Right atrium auricular region (tissue), 2 donors: ENCODE measurements around the gene DGCR2. TPM values are rescaled to one million over a fixed set of nuclear protein-coding genes. Genes with fewer than 3 reads are reported as not detected.

Experiments
- DNase-seq: peaks from one replicate; pipeline ENCODE4 v3.0.0-alpha.2; 2019; ENCODE audit warnings: low spot score
- H3K27ac ChIP-seq, 2 donors: fragments of 200-600 bp; sonication (generic); 1 replicate in 1 of 2; 2 replicates in 1 of 2; pipeline ENCODE4 v1.5.1; 2016 to 2019
- H3K27me3 ChIP-seq, 2 donors: fragments of 200-600 bp; sonication (generic); one replicate each; pipeline versions ENCODE4 v1.5.1 to v1.6.0; 2017 to 2019
- H3K36me3 ChIP-seq: fragments of 200-600 bp; sonication (generic); one replicate; pipeline ENCODE4 v1.5.1; 2016
- H3K4me1 ChIP-seq, 2 donors: fragments of 200-600 bp; sonication (generic); one replicate each; pipeline versions ENCODE4 v1.5.1 to v1.6.0; 2017 to 2019
- H3K4me3 ChIP-seq, 2 donors: fragments of 200-600 bp; sonication (generic); 1 replicate in 1 of 2; 2 replicates in 1 of 2; pipeline ENCODE4 v1.5.1; 2017 to 2019; ENCODE audit warnings: mild to moderate bottlenecking in 1 of 2, moderate library complexity in 1 of 2
- H3K9me3 ChIP-seq, 2 donors: fragments of 200-600 bp; sonication (generic); one replicate each; pipeline ENCODE4 v1.5.1; 2019
- total RNA-seq, 2 donors: library from RNA; depleted of rRNA; stranded (reverse); fragments of >200 nt; gene quantifications; one replicate each; pipeline ENCODE4 v1.1.0, GENCODE V29; 2016
- TF ChIP-seq, protein P1 (sequence below), 2 donors: fragments of 200-600 bp; sonication (generic); IDR thresholded peaks; one replicate each; pipeline ENCODE4 v1.5.1; 2019; ENCODE audit warnings: antibody characterized with exemption in 2 of 2

Gene DGCR2
- total RNA-seq, 2 donors from 2014 or later = 32.8 to 48.1 TPM

DNA sequence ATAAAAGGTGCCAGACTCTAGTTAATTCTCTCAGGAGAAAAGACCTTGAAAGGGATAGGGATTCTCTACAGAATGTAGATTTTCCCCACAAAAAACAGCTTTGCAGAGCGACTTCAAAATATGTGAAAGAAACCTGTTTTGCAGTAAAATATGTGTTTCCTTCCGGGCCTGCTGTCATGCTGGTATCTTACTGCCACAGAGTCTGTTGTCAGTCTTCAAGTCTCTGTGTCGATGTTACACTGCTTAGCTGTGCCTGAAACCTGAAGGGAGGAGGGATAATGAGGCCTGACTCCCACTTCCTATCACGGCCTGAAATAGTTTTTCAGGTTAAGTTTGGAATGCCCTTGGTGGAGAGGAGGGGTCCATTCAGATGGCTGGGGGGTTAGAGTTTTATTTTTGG is 1.7 kb upstream of the DGCR2 start:
- H3K4me3 ChIP-seq = no peak overlapping the region
- H3K36me3 ChIP-seq = no peaks in the 10 kb centered on the region
- peaks cover 0 to 32% of the 10 kb centered on the region in 2 donors for H3K4me1 ChIP-seq
- DNase-seq = no peak
- TF ChIP-seq, protein P1, sequence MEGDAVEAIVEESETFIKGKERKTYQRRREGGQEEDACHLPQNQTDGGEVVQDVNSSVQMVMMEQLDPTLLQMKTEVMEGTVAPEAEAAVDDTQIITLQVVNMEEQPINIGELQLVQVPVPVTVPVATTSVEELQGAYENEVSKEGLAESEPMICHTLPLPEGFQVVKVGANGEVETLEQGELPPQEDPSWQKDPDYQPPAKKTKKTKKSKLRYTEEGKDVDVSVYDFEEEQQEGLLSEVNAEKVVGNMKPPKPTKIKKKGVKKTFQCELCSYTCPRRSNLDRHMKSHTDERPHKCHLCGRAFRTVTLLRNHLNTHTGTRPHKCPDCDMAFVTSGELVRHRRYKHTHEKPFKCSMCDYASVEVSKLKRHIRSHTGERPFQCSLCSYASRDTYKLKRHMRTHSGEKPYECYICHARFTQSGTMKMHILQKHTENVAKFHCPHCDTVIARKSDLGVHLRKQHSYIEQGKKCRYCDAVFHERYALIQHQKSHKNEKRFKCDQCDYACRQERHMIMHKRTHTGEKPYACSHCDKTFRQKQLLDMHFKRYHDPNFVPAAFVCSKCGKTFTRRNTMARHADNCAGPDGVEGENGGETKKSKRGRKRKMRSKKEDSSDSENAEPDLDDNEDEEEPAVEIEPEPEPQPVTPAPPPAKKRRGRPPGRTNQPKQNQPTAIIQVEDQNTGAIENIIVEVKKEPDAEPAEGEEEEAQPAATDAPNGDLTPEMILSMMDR (IDR thresholded peaks at IDR 0.05) = no peak
- no peak overlapping the region for H3K27ac ChIP-seq
- H3K27me3 ChIP-seq = no peaks in the 10 kb centered on the region
- H3K9me3 ChIP-seq = no peaks in the 10 kb centered on the region

DNA sequence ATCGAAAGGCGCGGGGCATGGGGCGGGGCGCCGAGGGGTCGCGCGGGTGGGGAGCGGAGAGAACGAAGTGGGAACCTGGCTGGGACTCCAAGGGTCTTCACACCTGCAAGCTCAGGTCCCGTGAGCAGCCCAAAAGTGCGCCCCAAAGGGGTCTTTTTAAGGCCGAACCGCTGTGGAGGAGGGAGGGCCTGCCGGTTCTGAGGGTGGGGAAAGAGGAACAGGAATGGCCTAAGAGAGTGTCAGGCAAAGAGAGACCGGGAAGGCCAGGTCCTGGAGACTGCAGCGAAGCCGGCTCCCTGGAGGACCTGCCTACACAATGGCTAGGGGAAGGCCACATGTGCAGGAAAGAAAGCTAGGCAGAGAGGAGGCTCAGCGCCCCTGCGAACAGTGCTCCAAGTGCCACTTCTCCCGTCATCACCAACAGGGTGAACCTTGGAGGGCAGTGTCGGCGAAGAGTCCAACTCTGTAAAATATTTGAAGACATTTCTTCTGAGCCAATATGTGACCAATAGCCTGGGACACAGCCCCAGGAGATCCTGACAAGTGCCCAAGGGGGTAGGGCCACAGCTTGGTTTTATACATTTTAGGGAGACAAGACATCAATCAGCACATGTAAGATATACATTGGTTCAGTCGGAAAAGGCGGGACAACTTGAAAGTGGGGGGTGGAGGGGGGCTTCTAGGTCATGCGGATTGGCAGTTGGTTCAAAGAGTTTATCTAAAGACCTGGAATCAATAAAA is 710 bp upstream of the DGCR2 start:
- no peak for DNase-seq
- H3K4me1 ChIP-seq = peaks cover 0 to 42% of the 10 kb centered on the region in 2 donors
- H3K36me3 ChIP-seq = no peaks in the 10 kb centered on the region
- H3K27ac ChIP-seq = peak overlapping the region; percentile 97
- peak overlapping the region; percentile 92 to 98 for H3K4me3 ChIP-seq
- H3K9me3 ChIP-seq = no peaks in the 10 kb centered on the region
- TF ChIP-seq, protein P1 (IDR thresholded peaks at IDR 0.05) = no peak
- no peaks in the 10 kb centered on the region for H3K27me3 ChIP-seq

DNA sequence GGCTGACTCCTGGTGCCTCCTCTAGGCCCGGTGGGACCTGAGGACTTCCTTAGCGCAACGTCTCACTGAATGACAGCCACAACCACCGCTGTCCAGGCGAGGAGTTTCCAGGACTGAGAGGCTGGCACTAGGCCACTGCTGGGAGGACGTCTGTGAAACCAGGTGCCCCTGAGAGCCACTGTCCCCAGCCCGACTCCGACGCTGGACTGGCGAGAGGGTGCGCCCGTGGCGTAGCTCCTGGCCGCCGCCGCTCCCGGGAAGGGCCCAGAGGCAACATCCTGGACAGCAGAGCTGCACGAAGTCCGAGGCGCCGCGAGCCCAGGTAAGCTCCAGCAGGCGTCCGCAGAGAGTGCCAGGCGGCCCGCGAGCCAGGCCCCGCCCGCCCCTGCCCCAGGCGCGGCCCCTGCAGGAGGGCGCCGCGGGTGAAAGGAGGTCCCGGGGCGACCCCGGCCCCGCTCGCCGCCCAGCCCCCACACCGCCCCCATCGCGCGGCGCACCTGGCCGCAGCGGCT is 525 bp downstream of the DGCR2 start:
- no peaks in the 10 kb centered on the region for H3K9me3 ChIP-seq
- peak overlapping the region; percentile 92 to 98 for H3K4me3 ChIP-seq
- TF ChIP-seq, protein P1 (IDR thresholded peaks at IDR 0.05) = no peak
- H3K36me3 ChIP-seq = no peaks in the 10 kb centered on the region
- H3K27me3 ChIP-seq = no peaks in the 10 kb centered on the region
- H3K27ac ChIP-seq = peak overlapping the region; percentile 97
- peak; percentile 61 for DNase-seq
- H3K4me1 ChIP-seq = peaks cover 0 to 54% of the 10 kb centered on the region in 2 donors

DNA sequence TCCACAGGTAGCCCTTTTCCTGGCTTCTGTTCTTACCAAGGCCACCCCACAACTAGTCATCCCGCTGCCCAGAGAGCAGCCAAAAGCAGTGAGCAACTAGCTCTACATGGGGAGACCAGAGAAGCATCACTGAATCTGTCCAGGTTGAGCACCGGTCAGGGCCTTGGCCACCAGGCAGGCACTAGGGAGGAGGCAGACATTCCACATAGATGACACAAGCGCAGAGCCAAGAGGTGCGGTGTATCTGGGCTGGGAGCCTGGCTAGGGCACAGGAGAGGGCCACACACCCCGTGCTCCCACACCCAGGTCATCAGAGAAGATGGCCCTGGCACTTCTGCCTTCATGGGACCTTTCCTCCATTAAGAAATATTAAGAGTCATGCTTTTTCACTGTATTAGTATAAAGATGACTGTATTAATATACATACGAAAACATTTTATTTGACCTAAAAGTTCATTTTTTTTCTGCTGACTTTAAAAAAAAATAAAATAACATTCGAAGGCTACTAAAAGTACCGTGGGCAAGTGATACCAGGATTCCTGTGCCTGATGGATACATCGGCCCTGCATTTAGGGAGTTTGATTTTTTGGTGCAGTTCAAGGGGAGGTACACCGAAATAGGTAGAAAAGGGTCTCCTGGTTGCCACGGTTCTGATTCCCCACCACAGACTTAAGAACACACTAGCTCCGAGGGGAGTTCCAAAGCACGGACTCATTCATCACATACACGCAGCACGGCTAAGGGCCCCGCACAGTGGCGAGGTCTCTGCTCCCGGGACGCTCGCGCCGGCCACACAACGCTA is 1.2 kb downstream of the DGCR2 start:
- peaks cover 0 to 61% of the 10 kb centered on the region in 2 donors for H3K4me1 ChIP-seq
- H3K27me3 ChIP-seq = no peaks in the 10 kb centered on the region
- H3K4me3 ChIP-seq = peak overlapping the region; percentile 92 to 98
- TF ChIP-seq, protein P1 (IDR thresholded peaks at IDR 0.05) = no peak
- H3K27ac ChIP-seq = peak overlapping the region; percentile 97
- no peak for DNase-seq
- no peaks in the 10 kb centered on the region for H3K36me3 ChIP-seq
- no peaks in the 10 kb centered on the region for H3K9me3 ChIP-seq

DNA sequence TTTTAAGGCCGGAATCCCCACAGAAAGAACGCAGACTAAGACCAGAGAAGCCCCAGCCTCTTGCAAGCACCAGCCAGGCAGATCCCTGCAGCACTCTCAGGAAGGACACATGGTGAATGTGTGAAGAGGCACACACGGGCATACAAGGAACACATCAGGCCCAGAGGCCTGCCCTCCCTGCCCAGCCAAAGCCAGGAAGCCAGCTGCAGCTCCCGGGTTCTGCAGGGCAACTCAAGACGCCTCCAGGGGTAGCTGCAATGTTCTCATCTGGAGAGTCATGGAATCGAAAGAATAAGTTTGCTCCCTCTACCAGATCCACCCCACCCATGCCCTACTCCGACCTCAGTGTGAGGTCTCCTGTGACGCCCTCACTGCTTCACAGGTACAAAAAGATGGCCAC is 2.3 kb downstream of the DGCR2 start:
- DNase-seq = no peak
- Histone ChIP-seq H3K4me3 (no peak overlapping the region), H3K4me1 (peaks cover 0 to 72% of the 10 kb centered on the region in 2 donors), H3K9me3 (no peaks in the 10 kb centered on the region), H3K36me3 (no peaks in the 10 kb centered on the region), H3K27ac (peak overlapping the region in 1 of 2 donors; percentile 97), H3K27me3 (no peaks in the 10 kb centered on the region)
- TF ChIP-seq, protein P1 (IDR thresholded peaks at IDR 0.05) = no peak
